A549 (cell line): ENCODE results near the gene TTC21A.

Experiments used
- EP300 ChIP-seq, 2 experiments: fragments of >200 bp; sonication (Bioruptor Twin); formaldehyde crosslinking; IDR thresholded peaks; 2 replicates in 1 of 2; 3 replicates in 1 of 2; pipeline ENCODE4 v1.6.1; 2016 to 2017
- NR3C1 ChIP-seq: fragments of >200 bp; sonication (Bioruptor Twin); formaldehyde crosslinking; IDR thresholded peaks from 3 replicates; pipeline ENCODE4 v1.6.1; 2017
- POLR2A ChIP-seq: IDR thresholded peaks from 2 replicates; pipeline ENCODE4 v1.6.1; 2012; ENCODE audit warnings: mild to moderate bottlenecking, low read length
- POLR2AphosphoS2 ChIP-seq: conservative IDR thresholded peaks from 2 replicates; pipeline ENCODE4 v1.6.1; 2012; ENCODE audit warnings: low read length, improper control_type of control experiment, inconsistent platforms
- RAD21 ChIP-seq, 2 experiments: fragments of >200 bp in 1 of 2; sonication (Bioruptor Twin) in 1 of 2; formaldehyde crosslinking in 1 of 2; IDR thresholded peaks in 1 of 2; conservative IDR thresholded peaks in 1 of 2; 2 replicates in 1 of 2; 3 replicates in 1 of 2; pipeline ENCODE4 v1.6.1; 2012 to 2018; ENCODE audit warnings: inconsistent platforms in 1 of 2
- RFX5 ChIP-seq: fragments of 450-650 bp; IDR thresholded peaks from 2 replicates; pipeline ENCODE4 v1.7.1; 2014; ENCODE audit warnings: antibody characterized with exemption, mild to moderate bottlenecking, moderate library complexity
- SREBF2 ChIP-seq: fragments of 450-650 bp; IDR thresholded peaks from 2 replicates; pipeline ENCODE4 v1.6.1; 2014; ENCODE audit warnings: mild to moderate bottlenecking, moderate library complexity
- ZFP36 ChIP-seq: fragments of 450-650 bp; IDR thresholded peaks from 2 replicates; pipeline ENCODE4 v1.6.1; 2014; ENCODE audit warnings: borderline replicate concordance; ENCODE audit not compliant: partially characterized antibody
- TF ChIP-seq, protein P1 (sequence below): fragments of >200 bp; sonication (Bioruptor Twin); formaldehyde crosslinking; IDR thresholded peaks from 3 replicates; pipeline ENCODE4 v1.5.1; 2016

DNA sequence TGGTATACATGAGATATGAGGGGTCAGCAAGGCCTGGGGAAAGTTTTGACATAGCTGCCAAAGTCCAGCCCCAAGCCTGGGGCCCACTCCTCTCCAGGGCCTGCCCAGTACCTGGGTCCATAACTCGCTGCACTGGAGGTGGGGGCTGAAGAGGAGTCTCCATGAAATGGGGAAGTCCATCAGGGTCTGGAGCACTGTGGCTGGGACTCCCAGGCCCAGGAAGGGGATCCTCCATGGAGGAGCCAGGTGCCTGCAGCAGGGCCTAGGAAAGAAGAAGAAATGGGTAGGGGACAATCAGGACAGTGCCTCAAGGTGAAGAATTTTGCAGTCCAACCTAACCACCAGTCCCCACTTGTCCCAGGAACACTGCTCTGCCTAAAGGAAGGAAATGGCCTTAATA is 8.2 kb upstream of the TTC21A start:
- TF ChIP-seq, protein P1, sequence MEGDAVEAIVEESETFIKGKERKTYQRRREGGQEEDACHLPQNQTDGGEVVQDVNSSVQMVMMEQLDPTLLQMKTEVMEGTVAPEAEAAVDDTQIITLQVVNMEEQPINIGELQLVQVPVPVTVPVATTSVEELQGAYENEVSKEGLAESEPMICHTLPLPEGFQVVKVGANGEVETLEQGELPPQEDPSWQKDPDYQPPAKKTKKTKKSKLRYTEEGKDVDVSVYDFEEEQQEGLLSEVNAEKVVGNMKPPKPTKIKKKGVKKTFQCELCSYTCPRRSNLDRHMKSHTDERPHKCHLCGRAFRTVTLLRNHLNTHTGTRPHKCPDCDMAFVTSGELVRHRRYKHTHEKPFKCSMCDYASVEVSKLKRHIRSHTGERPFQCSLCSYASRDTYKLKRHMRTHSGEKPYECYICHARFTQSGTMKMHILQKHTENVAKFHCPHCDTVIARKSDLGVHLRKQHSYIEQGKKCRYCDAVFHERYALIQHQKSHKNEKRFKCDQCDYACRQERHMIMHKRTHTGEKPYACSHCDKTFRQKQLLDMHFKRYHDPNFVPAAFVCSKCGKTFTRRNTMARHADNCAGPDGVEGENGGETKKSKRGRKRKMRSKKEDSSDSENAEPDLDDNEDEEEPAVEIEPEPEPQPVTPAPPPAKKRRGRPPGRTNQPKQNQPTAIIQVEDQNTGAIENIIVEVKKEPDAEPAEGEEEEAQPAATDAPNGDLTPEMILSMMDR = no peak
- TF ChIP-seq POLR2AphosphoS2 (no peak), POLR2A (no peak), ZFP36 (no peak), RAD21 (conservative IDR thresholded peaks at IDR 0.05 in 1 of 2, IDR thresholded peaks at IDR 0.05 in 1 of 2) (no peak), NR3C1 (no peak), EP300 (IDR thresholded peaks at IDR 0.05) (no peak), RFX5 (no peak), SREBF2 (no peak)
